Heart left ventricle (tissue), 13 donors: ENCODE measurements around the gene CFLAR.

Experiments used
- POLR2A ChIP-seq, 2 donors: fragments of 450-650 bp; IDR thresholded peaks; one replicate each; pipeline ENCODE4 v1.6.1; 2017; ENCODE audit warnings: antibody characterized with exemption in 2 of 2, mild to moderate bottlenecking in 2 of 2, moderate library complexity in 2 of 2
- TF ChIP-seq, protein P1 (sequence below), 12 donors: fragments of 200-600 bp; sonication (generic) in 4 of 12; IDR thresholded peaks; one replicate each; pipeline versions ENCODE4 v1.5.0 to v1.8.0; 2018 to 2022; ENCODE audit warnings: antibody characterized with exemption in 12 of 12, mild to moderate bottlenecking in 5 of 12
- donor health status: ischemic (EF 13 %, LVEDD 7.1; RV severe dilation, severe dysfunction).
- donor health status: DM: no; HTN: yes; CAD: no.
- donor health status: DM: no; HTN: no; CAD: no.
- donor health status: ischemic (EF 25% LVEDD 6.9; RV normal size, moderate dysfunction).
- donor health status: ischemic (EF 25% LVEDD 5.7; RV mildly dilated, moderate dysfunction).
- donor health status: ischemic (EF 35%, LVEDD 5.7; RV mildly dilated, moderate dysfunction).
- donor health status: nonischemic (EF 11% LVEDD 7.7; RV severe dilation, severe dysfunction).
- donor health status: DM: yes; HTN: yes; CAD: no.
- donor health status: PGD.
- donor health status: ischemic (EF 29% LVEDD 5.4; RV normal size, mild dysfunction).
- donor health status: nonischemic (EF 23%, LVEDD 6.1; RV moderate dilation, normal function).

DNA sequence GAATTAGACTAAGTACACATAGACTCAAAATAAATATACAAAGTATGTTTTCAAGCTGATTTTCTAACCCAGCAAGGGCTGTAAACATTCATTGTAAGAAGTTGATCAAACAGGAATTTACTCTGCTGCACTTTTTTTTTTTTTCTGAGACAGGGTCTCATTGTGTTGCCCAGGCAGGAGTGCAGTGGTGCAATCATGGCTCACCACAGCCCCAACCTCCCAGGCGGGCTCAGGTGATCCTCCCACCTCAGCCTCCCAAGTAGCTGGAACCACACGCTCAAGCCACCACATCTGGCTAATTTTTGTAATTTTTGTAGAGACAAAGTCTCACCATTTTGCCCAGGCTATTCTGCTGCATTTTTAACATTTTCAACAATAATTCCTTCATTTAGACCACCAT lies 8.3 kb upstream of the CFLAR start:
- TF ChIP-seq, protein P1, sequence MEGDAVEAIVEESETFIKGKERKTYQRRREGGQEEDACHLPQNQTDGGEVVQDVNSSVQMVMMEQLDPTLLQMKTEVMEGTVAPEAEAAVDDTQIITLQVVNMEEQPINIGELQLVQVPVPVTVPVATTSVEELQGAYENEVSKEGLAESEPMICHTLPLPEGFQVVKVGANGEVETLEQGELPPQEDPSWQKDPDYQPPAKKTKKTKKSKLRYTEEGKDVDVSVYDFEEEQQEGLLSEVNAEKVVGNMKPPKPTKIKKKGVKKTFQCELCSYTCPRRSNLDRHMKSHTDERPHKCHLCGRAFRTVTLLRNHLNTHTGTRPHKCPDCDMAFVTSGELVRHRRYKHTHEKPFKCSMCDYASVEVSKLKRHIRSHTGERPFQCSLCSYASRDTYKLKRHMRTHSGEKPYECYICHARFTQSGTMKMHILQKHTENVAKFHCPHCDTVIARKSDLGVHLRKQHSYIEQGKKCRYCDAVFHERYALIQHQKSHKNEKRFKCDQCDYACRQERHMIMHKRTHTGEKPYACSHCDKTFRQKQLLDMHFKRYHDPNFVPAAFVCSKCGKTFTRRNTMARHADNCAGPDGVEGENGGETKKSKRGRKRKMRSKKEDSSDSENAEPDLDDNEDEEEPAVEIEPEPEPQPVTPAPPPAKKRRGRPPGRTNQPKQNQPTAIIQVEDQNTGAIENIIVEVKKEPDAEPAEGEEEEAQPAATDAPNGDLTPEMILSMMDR (IDR thresholded peaks at IDR 0.05): no peak
- no peak for TF ChIP-seq POLR2A (IDR thresholded peaks at IDR 0.05)
